Left ventricle myocardium inferior (tissue), 1 donor: ENCODE measurements around the gene C5. TPM values are rescaled to one million over a fixed set of nuclear protein-coding genes. Genes with fewer than 3 reads are reported as not detected.

ENCODE experiments used
- DNase-seq: peaks from one replicate; pipeline ENCODE4 v3.0.0-alpha.2; 2020
- H3K27ac ChIP-seq: fragments of 200-600 bp; replicated peaks from 2 replicates; pipeline ENCODE4 v1.8.0; 2021
- H3K27me3 ChIP-seq: fragments of 200-600 bp; 2 replicates; pipeline ENCODE4 v1.8.0; 2021; ENCODE audit warnings: low read depth
- H3K36me3 ChIP-seq: fragments of 200-600 bp; 2 replicates; pipeline ENCODE4 v1.8.0; 2021
- H3K4me1 ChIP-seq: fragments of 200-600 bp; 2 replicates; pipeline ENCODE4 v1.8.0; 2021
- H3K4me3 ChIP-seq: fragments of 200-600 bp; 2 replicates; pipeline ENCODE4 v1.8.0; 2021; ENCODE audit warnings: mild to moderate bottlenecking, moderate library complexity
- H3K9me3 ChIP-seq: fragments of 200-600 bp; replicated peaks from 2 replicates; pipeline ENCODE4 v1.8.0; 2021
- CTCF ChIP-seq: fragments of 200-600 bp; IDR thresholded peaks from 2 replicates; pipeline ENCODE4 v1.8.0; 2021; ENCODE audit warnings: antibody characterized with exemption, mild to moderate bottlenecking, borderline replicate concordance
- intact Hi-C: fragments of 100-400 bp; cut with micrococcal nuclease; formaldehyde crosslinking; loops from one replicate; pipeline ENCODE4 v1.11.0; 2022
- total RNA-seq: library from RNA; stranded (reverse); fragmentation: NEBNext Ultra II Directional; extraction: Animal tissue kit (Norgen Biotek cat#: 25700); gene quantifications from one replicate; pipeline ENCODE4 v1.2.1, GENCODE V29; 2021
- donor health status: DM: no; HTN: yes; CAD: no; lungs with severe emphysema.

The C5 gene
- total RNA-seq, 1 donor from 2014 or later, result 0.63 TPM

- no peak overlapping the region for H3K4me3 ChIP-seq
- DNase-seq, result no peak
- no peaks in the 10 kb centered on the region for H3K9me3 ChIP-seq
- H3K36me3 ChIP-seq, result peaks cover 18% of the 10 kb centered on the region
- H3K4me1 ChIP-seq, result no peaks in the 10 kb centered on the region
- H3K27ac ChIP-seq, result no peak overlapping the region
- intact Hi-C loops, result no loop called here
- no peaks in the 10 kb centered on the region for H3K27me3 ChIP-seq
- TF ChIP-seq CTCF, result no peak
These were observed 145.1 kb downstream of the C5 start for GRCh38 chr9:120904978-120905301.

GRCh38 chr9:120904061-120904977 is 145.8 kb downstream of the C5 start:
- peaks cover 18% of the 10 kb centered on the region for H3K36me3 ChIP-seq
- no peak for DNase-seq
- H3K27me3 ChIP-seq, result no peaks in the 10 kb centered on the region
- H3K27ac ChIP-seq, result no peak overlapping the region
- no peaks in the 10 kb centered on the region for H3K9me3 ChIP-seq
- H3K4me1 ChIP-seq, result no peaks in the 10 kb centered on the region
- no peak overlapping the region for H3K4me3 ChIP-seq
- no peak for TF ChIP-seq CTCF
- intact Hi-C loops, result no loop called here

- Histone ChIP-seq H3K9me3 (no peaks in the 10 kb centered on the region), H3K27ac (no peak overlapping the region), H3K27me3 (no peaks in the 10 kb centered on the region), H3K4me1 (no peaks in the 10 kb centered on the region), H3K4me3 (no peak overlapping the region), H3K36me3 (peaks cover 12% of the 10 kb centered on the region)
- no peak for DNase-seq
- intact Hi-C loops, result no loop called here
- no peak for TF ChIP-seq CTCF
These were observed 147.2 kb downstream of the C5 start for GRCh38 chr9:120902569-120903535.

Other genes with a start within 250 kb of the C5 start
- 16.2 TPM for gene PSMD5, start 207.4 kb downstream of the C5 start, total RNA-seq
- 13.0 TPM for gene PHF19, start 173.1 kb downstream of the C5 start, total RNA-seq
- 2.6 TPM for gene TRAF1, start 123.5 kb downstream of the C5 start, total RNA-seq
- 3.4 TPM for gene CNTRL, start 24.7 kb upstream of the C5 start, total RNA-seq
- gene RAB14, start 151.6 kb upstream of the C5 start, total RNA-seq, result 51.3 TPM
- 758 TPM for gene GSN, start 217.9 kb upstream of the C5 start, total RNA-seq